HG02870 (cell line): ENCODE measurements around the gene SLC2A6.

Experiments
- ATAC-seq: cut with Tn5 transposase; IDR thresholded peaks from one replicate; pipeline ENCODE4 v1.9.1; 2021; ENCODE audit warnings: mild to moderate bottlenecking, moderate library complexity; ENCODE audit not compliant: unreplicated experiment

The SLC2A6 gene

GRCh38 chr9:133499132-133499891 lies 20.4 kb upstream of the SLC2A6 start:
- no peak for ATAC-seq

- ATAC-seq = no peak
These were observed 18.3 kb upstream of the SLC2A6 start for GRCh38 chr9:133496861-133497842.

- ATAC-seq = no peak
These were observed 16.7 kb upstream of the SLC2A6 start for GRCh38 chr9:133495327-133496293.

GRCh38 chr9:133494636-133495326 lies 15.9 kb upstream of the SLC2A6 start:
- no peak for ATAC-seq

DNA sequence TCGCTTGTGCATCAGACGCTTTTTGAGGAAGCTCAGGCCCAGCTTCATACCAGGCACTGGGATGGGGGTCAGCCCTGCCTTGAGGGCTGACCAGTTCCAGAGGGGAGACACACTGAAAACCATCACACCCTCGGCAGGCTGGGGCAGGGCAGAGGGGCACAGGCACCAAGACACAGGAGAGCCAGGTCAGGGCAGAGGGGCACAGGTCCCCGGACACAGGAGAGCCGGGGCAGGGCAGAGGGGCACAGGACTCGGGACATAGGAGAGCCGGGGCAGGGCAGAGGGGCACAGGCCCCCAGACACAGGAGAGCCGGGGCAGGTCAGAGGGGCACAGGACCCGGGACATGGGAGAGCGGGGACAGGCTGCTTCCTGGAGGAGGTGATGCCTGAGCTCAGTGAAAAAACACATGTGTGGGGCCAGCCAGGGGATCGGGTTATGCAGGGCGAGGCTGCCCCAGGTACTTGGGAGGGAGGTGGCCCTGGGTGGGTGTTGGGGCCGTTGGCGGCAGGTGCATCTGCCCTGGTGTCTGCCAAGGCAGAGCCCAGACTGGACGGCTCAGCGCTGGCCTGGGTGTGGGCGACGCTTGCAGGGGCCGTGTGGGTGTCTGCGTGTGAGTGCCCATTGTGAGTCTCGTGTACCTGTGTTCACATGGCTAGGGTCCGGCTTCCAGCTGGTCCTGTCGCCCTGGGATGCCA lies 15.1 kb upstream of the SLC2A6 start:
- ATAC-seq = no peak

- no peak for ATAC-seq
These were observed 14.5 kb upstream of the SLC2A6 start for GRCh38 chr9:133493428-133493827.

DNA sequence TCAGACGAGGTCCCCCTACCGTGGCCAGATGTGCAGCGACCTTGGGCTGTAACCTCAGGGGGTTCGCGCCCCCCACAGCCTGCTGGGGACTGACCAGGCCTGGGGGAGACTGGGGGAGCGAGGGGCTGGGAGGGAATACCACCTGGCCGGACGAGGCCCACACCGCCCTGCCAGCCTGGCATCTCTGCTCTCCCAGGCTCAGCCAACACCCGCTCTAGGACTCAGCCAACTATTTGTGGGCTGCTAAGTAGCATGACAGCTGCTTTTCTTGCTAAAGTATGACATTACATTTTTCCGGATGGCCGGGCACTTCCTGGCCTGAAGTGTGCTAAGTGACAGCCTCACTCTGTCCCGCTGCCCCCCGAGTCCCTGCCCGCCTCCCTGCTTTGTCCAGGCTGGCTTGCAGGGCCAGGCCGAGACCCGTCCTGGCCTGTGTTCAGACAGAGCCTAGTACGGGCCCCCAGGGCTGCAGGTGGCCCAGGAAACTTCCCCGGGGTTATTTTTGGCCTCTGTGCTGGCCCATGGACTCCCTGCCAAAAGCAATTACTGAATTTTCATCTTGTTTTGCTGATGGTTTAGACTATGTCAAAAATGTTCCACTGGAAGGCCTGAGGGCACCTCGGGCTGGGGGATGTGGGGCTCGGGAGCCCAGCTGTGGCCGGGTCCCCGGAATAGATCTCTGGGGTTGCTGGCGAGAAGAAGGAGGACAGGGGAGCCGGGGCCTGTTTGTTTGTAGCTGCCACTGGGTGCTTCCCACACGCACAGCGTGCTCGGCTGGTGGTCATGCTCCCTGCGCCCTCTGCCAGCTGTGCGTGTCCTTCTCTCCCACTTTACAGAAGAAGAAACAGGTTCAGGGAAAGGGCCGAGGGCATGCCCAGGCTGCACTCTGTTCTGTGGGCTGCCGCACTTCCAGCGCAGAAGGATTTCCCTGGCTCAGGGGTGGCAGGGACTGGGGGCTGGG lies 13.4 kb upstream of the SLC2A6 start:
- ATAC-seq = no peak

DNA sequence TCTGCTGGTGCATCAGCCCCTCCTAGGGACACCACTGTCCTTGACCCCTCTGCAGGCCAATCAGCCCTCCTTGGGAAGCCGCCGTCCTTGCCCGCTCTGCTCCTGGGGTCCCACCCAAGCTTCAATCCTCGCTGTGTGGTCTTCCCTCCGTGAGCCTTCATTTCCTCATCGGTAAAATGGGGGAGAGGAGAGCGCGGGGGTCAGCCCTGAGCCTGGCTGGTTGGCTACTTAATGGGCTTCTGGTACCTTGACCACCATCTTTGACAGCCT lies 12.7 kb upstream of the SLC2A6 start:
- no peak for ATAC-seq

DNA sequence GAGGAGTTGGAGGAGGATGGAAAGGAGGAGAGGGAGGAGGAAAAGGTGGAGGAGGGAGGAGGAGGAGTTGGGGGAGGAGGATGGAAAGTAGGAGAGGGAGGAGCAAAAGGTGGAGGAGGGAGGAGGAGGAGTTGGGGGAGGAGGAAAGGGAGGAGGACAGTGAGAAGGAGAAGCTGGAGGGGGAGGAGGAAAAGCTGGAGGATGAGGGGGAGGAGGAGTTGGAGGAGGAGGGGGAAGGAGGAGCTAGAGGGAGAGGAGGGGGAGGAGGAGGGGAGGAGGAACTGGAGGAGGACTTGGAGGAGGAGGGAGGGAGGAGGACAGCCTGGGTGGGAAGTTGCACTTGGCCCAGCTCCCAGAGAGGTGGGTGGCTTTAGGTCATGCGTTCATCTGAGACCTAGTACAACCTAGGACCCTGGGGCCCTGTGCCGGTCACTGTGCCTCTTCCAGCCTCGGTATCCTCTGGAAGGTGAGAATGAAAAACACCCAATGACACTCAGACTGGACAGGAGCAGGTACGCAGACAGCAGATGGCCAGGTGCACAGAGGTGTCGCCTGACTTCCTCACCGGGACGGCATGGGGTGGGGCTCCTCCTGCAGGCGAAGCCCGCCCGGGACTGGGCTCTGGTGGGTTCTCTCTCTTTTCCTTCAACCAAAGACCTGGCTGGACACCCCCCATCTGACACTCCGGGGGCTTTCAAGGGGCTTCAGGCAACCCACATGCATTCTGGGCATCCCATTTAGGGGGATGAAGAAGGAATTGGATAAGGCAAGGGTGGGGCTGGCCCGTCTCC lies 12.2 kb upstream of the SLC2A6 start:
- ATAC-seq = no peak

DNA sequence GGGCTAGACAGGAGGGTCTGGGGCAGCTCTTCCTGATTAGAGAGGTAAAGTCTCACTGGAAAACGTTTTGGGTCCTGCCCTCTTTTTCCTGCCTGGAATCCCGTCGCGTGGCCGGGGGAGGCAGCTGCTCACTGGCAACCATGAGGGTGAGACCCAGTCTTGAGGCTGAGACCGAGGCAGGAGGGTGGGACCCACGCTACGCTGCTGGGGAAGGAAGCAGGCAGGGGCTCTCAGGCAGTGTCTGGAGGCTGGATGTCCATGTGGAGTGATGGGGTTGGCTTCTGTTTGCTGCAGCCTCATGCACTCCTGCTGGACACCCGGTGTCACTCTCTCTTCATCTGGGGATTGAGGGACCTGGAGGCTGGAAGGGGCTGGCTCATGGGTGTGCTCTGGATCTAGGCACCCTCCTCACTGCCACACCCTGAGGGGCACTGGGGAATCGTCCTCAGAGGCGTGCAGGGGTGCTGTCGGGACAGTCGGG lies 11.3 kb upstream of the SLC2A6 start:
- no peak for ATAC-seq

DNA sequence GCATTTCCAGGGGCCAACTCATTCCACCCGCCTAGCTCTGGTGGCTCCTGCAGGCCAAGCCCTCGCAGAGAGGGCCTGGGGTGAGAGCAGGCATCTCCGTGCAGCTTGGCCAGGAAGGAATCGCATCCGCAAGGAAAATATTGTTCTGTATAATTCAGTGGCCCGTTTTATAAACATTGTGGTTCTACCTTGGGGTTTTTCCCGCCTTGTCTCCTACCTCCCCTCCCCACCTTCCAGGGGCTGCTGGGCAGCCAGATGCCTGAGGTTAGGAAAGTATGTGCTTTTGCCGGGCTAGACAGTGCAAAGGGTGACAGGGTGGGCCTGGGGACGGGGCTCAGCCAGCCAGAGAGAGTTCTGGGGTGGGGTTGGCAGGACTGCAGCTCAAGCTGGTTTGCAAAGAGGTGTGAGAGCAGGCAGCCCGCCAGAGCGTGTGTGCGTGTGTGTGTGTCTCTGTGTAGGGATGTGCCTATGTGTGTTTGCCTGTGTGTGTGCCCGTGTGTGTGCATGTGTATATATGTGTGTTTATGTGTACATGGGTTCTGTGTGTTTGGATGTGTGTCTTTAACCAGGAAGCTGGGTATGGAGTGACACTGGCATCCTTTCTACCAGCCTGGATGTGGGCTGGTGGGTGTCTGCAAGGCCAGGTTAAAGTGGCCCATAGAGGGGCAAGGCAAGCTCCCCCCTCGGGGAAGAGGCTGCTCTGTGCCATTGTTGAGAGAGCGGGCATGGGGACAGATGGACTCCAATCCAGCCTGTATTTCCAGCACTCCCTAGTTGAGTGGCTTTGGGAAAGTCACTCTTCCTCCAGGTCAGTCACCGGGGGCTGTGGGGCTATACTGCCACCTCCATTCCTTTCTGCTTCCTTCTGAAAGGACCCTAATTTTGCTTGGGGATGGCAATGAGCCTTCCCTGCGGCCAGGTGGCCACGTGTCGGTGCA lies 10.6 kb upstream of the SLC2A6 start:
- no peak for ATAC-seq

GRCh38 chr9:133488686-133489252 lies 9.9 kb upstream of the SLC2A6 start:
- no peak for ATAC-seq

- no peak for ATAC-seq
These were observed 8.4 kb upstream of the SLC2A6 start for GRCh38 chr9:133487331-133487725.

DNA sequence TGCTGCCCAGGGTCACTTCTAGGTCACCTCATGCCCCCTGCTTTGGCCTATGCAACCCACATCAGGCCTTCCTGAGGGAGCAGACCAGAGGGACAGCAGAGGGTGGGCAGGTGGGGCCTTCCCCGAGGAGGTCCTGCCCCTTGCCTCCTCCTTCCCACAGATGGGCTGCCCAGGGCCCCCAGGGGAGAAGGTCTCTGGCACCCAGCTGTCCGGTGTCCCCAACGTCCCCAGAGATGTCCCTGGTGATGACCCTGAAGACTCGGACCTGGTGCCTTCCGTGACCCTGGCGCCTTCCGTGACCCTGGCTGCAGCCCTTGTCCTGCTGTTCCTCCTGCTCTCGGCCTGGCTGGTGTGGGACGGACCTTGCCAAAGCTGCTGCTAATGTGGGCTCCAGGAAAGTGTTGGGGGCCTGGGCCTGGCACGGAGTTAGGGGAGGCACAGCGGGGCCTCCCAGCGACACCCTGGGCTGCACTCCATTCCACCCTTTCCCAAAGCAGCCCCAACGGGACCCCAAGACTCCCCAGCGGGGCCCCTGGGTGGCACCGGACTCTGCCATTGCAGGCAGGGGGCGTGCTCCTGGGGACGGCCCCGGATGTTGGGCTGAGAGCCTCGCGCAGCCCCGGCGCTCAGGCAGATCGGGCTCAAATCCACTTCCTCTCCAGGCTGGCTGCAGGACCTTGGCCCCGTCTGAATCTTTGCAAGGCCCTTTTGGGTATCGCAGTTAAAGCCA lies 6.8 kb upstream of the SLC2A6 start:
- no peak for ATAC-seq

DNA sequence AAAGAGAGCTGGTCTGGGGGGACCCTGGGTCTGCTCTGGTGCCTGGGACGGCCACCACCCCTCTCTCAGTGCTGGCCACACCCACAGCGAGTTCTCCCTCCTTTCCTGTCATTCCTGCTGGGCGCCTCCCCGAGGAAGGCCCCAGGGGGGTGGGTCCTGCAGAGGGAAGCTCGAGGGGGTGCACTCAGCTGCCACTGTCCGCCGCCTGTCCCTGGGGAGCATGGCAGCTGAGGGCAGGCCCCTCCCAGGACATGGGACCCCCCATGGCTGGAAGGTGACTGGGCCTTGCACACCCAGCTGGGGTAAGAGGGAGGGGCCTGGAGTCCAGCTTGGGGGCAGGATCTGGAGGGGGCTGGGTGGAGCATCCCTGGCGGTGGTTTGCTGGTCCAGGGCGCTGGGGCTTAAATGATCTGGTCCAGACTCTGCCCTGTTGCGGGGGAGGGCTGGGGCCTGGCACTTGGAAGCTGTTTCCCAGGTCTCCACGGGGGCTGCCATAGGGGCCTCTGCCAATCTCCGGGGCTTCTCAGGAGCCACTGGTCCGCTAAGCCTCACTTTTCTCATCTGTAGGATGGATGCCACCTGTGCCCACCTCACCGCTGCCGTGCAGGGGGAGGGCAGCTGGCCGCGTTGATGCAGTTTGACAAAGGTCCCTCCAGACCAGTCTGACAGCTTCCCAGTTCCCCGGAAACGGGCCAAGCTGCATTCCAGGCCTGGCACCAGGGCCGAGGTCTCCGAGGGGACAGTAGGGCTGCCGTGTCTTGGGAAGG lies 6.0 kb upstream of the SLC2A6 start:
- ATAC-seq = no peak
